Amniotic stem cell (primary cell): ENCODE data around the gene GGA1.
"Not testable (repeated sequence)": the region's sequence is repeated elsewhere in the genome, so short reads cannot be mapped to it uniquely, and the experiment has no call there.

ENCODE experiments used
- DNase-seq: peaks from one replicate; lab custom pipeline; 2025; lab: John Stamatoyannopoulos, UW

Gene GGA1

GRCh38 chr22:37609240-37610152 is 862 bp downstream of the GGA1 start:
- DNase-seq: no peak

GRCh38 chr22:37610153-37610475 is 1.5 kb downstream of the GGA1 start:
- DNase-seq: not testable (repeated sequence)

GRCh38 chr22:37610480-37611129 is 2.0 kb downstream of the GGA1 start:
- no peak for DNase-seq

GRCh38 chr22:37611207-37611606 is 2.6 kb downstream of the GGA1 start:
- no peak for DNase-seq

GRCh38 chr22:37616201-37617083 is 7.8 kb downstream of the GGA1 start:
- DNase-seq: no peak

GRCh38 chr22:37617431-37617830 is 8.8 kb downstream of the GGA1 start:
- no peak for DNase-seq

- no peak for DNase-seq
Observed at GRCh38 chr22:37618072-37618656, 9.5 kb downstream of the GGA1 start.

GRCh38 chr22:37618674-37619073 is 10.0 kb downstream of the GGA1 start:
- no peak for DNase-seq

- no peak for DNase-seq
Observed at GRCh38 chr22:37619991-37620390, 11.4 kb downstream of the GGA1 start.

- no peak for DNase-seq
Observed at GRCh38 chr22:37621352-37621860, 12.8 kb downstream of the GGA1 start.

GRCh38 chr22:37623075-37624016 is 14.7 kb downstream of the GGA1 start:
- DNase-seq: no peak

- no peak for DNase-seq
Observed at GRCh38 chr22:37624017-37624365, 15.4 kb downstream of the GGA1 start.

GRCh38 chr22:37624876-37625275 is 16.2 kb downstream of the GGA1 start:
- DNase-seq: no peak

GRCh38 chr22:37625737-37626136 is 17.1 kb downstream of the GGA1 start:
- DNase-seq: no peak

GRCh38 chr22:37626144-37626543 is 17.5 kb downstream of the GGA1 start:
- DNase-seq: no peak

GRCh38 chr22:37626556-37627075 is 18.0 kb downstream of the GGA1 start:
- no peak for DNase-seq

GRCh38 chr22:37627121-37627520 is 18.5 kb downstream of the GGA1 start:
- DNase-seq: no peak

- no peak for DNase-seq
Observed at GRCh38 chr22:37627545-37627944, 18.9 kb downstream of the GGA1 start.

- DNase-seq: no peak
Observed at GRCh38 chr22:37628830-37629229, 20.2 kb downstream of the GGA1 start.

- DNase-seq: no peak
Observed at GRCh38 chr22:37629928-37630327, 21.3 kb downstream of the GGA1 start.
